ENCODE measurements around the gene ZBTB43. TPM values are rescaled to one million over a fixed set of nuclear protein-coding genes. Genes with fewer than 3 reads are reported as not detected.

ZBTB43 gene
- total and polyA plus RNA-seq, 2 of the 4 experiments (the other 2 are of a cell fraction), result 4.5 to 15.1 TPM

DNA sequence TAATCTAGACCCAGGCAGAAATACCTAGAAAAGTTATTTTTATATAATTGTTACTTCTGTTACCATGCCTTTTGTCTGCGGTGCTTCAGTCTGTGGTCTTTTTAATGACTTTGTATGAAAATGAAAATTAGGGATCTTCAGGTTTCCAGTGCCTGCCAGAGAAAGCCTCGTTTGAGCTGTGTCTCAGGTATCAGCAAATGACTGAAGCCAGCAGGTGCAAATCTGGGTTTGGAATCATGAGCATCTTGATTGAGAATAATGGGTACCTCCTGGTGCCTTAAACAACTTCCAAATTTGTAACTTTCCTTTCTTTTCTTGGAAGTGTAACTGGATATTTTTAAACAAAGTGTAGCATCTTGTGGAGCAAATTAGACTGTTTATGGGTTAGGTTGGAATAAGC lies 59.9 kb downstream of the ZBTB43 start:
- H4K20me1 ChIP-seq (ENCODE audit: insufficient read depth, low read length), result peaks cover 62% of the 10 kb centered on the region
- POLR2A ChIA-PET (ENCODE audit: unreplicated experiment), result no interaction called here
- TF ChIP-seq MXI1 (IDR thresholded peaks at IDR 0.05; ENCODE audit: borderline replicate concordance, low read depth, low read length), result no peak
- no peak for TF ChIP-seq RAD21 (IDR thresholded peaks at IDR 0.05; ENCODE audit: low read length)
- TF ChIP-seq CEBPB (IDR thresholded peaks at IDR 0.05; ENCODE audit: low read depth, low read length), result no peak
- TF ChIP-seq, protein P1, sequence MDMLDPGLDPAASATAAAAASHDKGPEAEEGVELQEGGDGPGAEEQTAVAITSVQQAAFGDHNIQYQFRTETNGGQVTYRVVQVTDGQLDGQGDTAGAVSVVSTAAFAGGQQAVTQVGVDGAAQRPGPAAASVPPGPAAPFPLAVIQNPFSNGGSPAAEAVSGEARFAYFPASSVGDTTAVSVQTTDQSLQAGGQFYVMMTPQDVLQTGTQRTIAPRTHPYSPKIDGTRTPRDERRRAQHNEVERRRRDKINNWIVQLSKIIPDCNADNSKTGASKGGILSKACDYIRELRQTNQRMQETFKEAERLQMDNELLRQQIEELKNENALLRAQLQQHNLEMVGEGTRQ (IDR thresholded peaks at IDR 0.05; ENCODE audit: low read depth, low read length), result no peak
- no peak for TF ChIP-seq CHD1 (IDR thresholded peaks at IDR 0.05; ENCODE audit: low read depth, low read length)
- TF ChIP-seq SMC3 (IDR thresholded peaks at IDR 0.05; ENCODE audit: low read depth, low read length), result no peak
- TF ChIP-seq, protein P2, sequence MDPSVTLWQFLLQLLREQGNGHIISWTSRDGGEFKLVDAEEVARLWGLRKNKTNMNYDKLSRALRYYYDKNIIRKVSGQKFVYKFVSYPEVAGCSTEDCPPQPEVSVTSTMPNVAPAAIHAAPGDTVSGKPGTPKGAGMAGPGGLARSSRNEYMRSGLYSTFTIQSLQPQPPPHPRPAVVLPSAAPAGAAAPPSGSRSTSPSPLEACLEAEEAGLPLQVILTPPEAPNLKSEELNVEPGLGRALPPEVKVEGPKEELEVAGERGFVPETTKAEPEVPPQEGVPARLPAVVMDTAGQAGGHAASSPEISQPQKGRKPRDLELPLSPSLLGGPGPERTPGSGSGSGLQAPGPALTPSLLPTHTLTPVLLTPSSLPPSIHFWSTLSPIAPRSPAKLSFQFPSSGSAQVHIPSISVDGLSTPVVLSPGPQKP (IDR thresholded peaks at IDR 0.05; ENCODE audit: borderline replicate concordance, low read depth, low read length), result no peak
- TF ChIP-seq RCOR1 (IDR thresholded peaks at IDR 0.05; ENCODE audit: insufficient replicate concordance, low read length), result no peak
- TF ChIP-seq POLR2A (IDR thresholded peaks at IDR 0.05; ENCODE audit: low read depth, low read length), result no peak
- TF ChIP-seq BHLHE40 (IDR thresholded peaks at IDR 0.05; ENCODE audit: low read depth, low read length), result no peak
- TF ChIP-seq MAFK (IDR thresholded peaks at IDR 0.05; ENCODE audit: low read depth, low read length), result no peak
- no peak for TF ChIP-seq RFX5 (IDR thresholded peaks at IDR 0.05; ENCODE audit: low read depth, low read length)
- TF ChIP-seq, protein P3, sequence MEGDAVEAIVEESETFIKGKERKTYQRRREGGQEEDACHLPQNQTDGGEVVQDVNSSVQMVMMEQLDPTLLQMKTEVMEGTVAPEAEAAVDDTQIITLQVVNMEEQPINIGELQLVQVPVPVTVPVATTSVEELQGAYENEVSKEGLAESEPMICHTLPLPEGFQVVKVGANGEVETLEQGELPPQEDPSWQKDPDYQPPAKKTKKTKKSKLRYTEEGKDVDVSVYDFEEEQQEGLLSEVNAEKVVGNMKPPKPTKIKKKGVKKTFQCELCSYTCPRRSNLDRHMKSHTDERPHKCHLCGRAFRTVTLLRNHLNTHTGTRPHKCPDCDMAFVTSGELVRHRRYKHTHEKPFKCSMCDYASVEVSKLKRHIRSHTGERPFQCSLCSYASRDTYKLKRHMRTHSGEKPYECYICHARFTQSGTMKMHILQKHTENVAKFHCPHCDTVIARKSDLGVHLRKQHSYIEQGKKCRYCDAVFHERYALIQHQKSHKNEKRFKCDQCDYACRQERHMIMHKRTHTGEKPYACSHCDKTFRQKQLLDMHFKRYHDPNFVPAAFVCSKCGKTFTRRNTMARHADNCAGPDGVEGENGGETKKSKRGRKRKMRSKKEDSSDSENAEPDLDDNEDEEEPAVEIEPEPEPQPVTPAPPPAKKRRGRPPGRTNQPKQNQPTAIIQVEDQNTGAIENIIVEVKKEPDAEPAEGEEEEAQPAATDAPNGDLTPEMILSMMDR (conservative IDR thresholded peaks at IDR 0.05; ENCODE audit: low read depth, low read length), result no peak
- no peak for TF ChIP-seq MAZ (IDR thresholded peaks at IDR 0.05; ENCODE audit: borderline replicate concordance, low read depth, low read length)
- no peak for TF ChIP-seq NFE2L2 (IDR thresholded peaks at IDR 0.05; ENCODE audit: low read depth, low read length)
- TF ChIP-seq FOS (IDR thresholded peaks at IDR 0.05; ENCODE audit: low read depth, low read length), result no peak

More for the DNA sequence above, 59.9 kb downstream of the ZBTB43 start:
- Histone ChIP-seq H2AK5ac (ENCODE audit: low read depth, low read length) (no peak overlapping the region), H3K9ac (ENCODE audit: low read depth, low read length) (no peak overlapping the region), H3K56ac (ENCODE audit: extremely low read depth, insufficient read depth, low read length) (no peak overlapping the region), H3K27me3 (ENCODE audit: control insufficient read depth, insufficient read depth, low read length) (no peaks in the 10 kb centered on the region), H3K4me1 (ENCODE audit: control insufficient read depth, insufficient read depth, low read length) (peaks cover 10% of the 10 kb centered on the region), H2BK15ac (ENCODE audit: low read depth, low read length) (no peak overlapping the region), H3K23ac (ENCODE audit: low read depth, low read length) (no peak overlapping the region), H2BK20ac (ENCODE audit: low read depth, low read length) (no peak overlapping the region), H2AK9ac (replicated peaks; ENCODE audit: low read depth, low read length, poor library complexity) (no peak overlapping the region), H4K8ac (ENCODE audit: low read depth in 2 of 2, low read length in 2 of 2) (no peak overlapping the region), H3K4me2 (ENCODE audit: low read depth, low read length) (no peak overlapping the region), H3K4ac (ENCODE audit: low read depth, low read length) (no peak overlapping the region), H2BK120ac (ENCODE audit: low read depth, low read length) (no peak overlapping the region), H3K9me1 (ENCODE audit: insufficient read depth, low read length) (peaks cover 19% of the 10 kb centered on the region; the same call in 1 of the 2 replicates), H3K18ac (ENCODE audit: low read depth, low read length) (no peak overlapping the region), H2BK5ac (ENCODE audit: low read depth, low read length, poor library complexity, severe bottlenecking) (no peak overlapping the region), H4K5ac (ENCODE audit: low read depth, low read length) (no peak overlapping the region), H2AFZ (replicated peaks; ENCODE audit: low read length, poor library complexity) (no peak overlapping the region), H3K27ac (ENCODE audit: insufficient read depth, low read length) (no peak overlapping the region), H3K9me3 (ENCODE audit: control insufficient read depth, insufficient read depth, low read length) (no peaks in the 10 kb centered on the region), H3K14ac (replicated peaks; ENCODE audit: low read depth, low read length) (no peak overlapping the region), H3K79me1 (ENCODE audit: low read depth in 1 of 2, low read length in 2 of 2) (peaks cover 51 to 74% of the 10 kb centered on the region in 2 experiments), H4K91ac (ENCODE audit: insufficient read depth, low read depth, low read length) (no peak overlapping the region), H3K36me3 (ENCODE audit: control insufficient read depth, insufficient read depth, low read length) (peaks cover 22% of the 10 kb centered on the region), H3K4me3 (ENCODE audit: insufficient read depth, low read depth, low read length) (no peak overlapping the region)
- in situ Hi-C loops (cut with MboI; ENCODE audit: low sequenced_read_pairs) (no loop called here), dilution Hi-C loops (cut with HindIII; ENCODE audit: low sequenced_read_pairs, unreplicated experiment) (no loop called here), intact Hi-C loops (cut with micrococcal nuclease) (no loop called here)
- ATAC-seq (ENCODE audit: low read depth), result no peak
- no TSS peak for BruUV-seq (replicated peaks)
- no peak for DNase-seq
- CTCF ChIA-PET, result no interaction called here
- 90% methylated on average over 2 of the region's 2 CpGs; no CpG with 5 or more reads in 1 of the 2 experiments for whole genome bisulfite sequencing, 2 experiments (ENCODE audit: extremely low coverage in 2 of 2, insufficient read length in 1 of 2)

Data from IMR-90 (cell line).